SHP77 treated with DMSO at 0.1 percent for 48 hours (cell line): ENCODE measurements around the gene NDUFB11.

ENCODE experiments used
- DNase-seq: peaks from one replicate; lab custom pipeline; 2025; lab: John Stamatoyannopoulos, UW

Gene NDUFB11

DNA sequence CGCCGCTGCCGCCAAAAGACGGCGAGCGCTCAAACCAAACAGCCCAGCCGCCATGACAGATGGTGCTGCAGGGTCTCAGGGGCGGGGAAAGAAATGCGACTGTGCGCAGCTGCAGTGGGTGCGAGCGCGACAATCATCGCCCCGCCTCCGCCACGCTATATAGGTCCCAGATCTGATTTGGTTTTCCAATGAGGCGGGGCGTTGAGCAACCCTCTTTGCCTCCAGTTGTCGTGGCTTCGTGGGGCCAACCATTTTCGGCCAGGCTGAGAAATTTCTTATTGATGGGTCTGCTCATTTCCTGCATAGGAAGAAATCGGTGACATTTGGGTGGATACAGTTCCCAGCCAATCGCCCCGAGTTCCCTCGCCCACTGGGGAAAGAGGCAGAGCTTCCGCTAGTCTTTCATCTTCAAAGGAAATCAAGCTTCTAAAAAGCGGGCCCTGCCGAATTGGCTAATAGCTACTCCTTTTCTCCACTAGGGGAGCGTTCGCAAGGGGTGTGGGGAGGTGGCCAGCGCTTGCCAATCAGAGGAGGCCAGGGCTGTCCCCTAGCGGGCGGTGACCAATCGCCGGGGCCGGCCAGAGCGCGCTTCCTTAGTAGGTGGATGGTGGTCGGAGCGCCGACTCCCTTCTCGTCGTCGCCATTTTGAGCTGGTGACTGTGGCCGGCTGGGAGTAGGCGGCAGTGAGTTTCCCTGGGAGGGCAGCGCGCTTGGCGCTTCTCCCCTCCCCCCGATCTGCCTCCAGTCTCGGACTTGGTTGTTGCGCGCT is at the start of gene NDUFB11, which contains the start of gene RBM10:
TSS of gene NDUFB11 (minus strand) at position 77 of the 769 bp plus-strand sequence. CDS start at position 54, 23 bp downstream.
TSS of gene RBM10 (plus strand) at position 596 of the 769 bp plus-strand sequence. CDS start 2,261 bp downstream, outside the sequence.
- peak; percentile 59 for DNase-seq

DNA sequence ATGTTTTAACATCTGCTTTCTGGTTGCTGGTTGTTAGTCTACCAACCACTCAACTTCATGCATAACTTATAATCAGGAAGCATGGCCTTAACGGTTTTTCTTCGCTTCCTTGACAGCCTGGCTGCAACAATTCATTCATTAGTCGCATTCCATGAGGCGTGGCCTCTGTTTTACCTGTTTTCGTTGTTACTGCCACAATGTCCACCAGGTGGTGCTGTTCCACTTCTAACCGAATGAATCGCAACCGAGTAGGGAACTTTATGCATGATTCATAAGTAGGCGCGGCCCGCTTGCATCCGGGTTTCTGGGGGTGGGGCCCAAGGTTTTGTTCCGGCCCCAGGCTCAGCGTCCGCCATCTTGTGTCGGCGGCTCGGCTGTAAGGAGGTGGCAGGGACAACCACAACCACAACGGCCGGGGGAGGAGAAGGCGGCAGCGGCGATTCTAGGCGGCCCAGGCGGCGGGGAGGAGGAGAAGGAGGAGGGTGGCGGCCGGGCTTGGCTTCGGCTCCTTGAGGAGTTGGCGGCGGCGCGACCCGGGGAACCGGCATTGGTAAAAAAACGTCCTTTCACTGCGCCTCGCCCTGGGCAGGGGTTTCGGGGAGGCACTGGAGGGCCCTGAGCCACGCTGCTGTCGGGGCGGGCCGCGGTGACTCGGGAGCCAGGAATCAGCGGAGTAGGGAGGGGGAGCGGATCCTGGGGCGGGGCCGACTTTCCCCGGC is 49.1 kb upstream of the NDUFB11 start, which contains the start of gene UBA1:
TSS of gene UBA1 (plus strand) at position 355 of the 719 bp plus-strand sequence. CDS start 4,974 bp downstream, outside the sequence.
- DNase-seq: peak; percentile 75

DNA sequence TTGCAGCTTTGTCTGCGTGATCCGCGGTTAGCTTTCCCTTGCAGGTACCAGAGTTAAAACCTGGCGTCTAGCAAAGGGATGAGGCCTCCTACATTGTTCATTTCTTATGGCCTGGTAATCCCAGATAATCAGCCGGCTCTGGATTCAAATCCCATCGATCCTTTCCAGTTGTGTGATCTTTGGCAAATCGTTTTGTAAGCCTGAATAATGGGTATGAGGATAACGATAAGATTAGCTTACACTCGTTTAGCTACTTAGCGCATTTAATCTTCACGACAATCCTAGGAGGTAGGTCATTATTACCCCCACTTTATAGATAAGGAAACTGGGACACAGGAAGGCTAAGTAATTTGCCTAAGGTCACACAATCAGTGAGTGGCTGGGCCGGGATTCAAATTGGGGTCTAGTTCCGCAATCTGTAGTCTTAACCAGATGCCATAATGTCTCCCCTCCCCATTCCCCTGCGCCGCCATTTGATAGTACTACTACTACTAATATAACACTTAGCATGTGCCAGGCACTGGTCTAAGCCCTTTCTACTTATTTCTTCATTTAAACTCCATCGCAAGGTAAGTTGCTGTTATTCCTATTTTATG is 47.4 kb upstream of the NDUFB11 start:
- DNase-seq: peak; percentile 42

DNA sequence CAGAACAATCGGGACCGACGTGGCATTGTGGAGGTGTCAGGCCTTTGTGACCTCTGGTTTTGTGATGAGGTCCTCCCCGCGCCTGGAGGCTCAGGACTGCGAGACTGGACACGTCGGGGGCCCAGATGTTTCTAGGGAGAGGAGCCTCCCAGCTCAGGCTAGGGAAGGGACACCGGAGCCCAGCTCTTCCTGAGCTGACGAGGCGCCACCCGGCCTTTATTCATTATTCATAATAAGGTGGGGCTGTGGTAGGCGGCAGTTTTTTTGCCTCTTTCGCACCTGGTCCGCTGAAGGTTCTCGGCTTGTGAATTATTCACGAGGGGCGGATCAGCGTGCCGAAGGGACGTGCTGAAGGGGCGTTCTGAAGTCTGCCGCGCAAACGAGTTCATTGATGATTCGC is 46.8 kb upstream of the NDUFB11 start:
- DNase-seq: peak; percentile 42

DNA sequence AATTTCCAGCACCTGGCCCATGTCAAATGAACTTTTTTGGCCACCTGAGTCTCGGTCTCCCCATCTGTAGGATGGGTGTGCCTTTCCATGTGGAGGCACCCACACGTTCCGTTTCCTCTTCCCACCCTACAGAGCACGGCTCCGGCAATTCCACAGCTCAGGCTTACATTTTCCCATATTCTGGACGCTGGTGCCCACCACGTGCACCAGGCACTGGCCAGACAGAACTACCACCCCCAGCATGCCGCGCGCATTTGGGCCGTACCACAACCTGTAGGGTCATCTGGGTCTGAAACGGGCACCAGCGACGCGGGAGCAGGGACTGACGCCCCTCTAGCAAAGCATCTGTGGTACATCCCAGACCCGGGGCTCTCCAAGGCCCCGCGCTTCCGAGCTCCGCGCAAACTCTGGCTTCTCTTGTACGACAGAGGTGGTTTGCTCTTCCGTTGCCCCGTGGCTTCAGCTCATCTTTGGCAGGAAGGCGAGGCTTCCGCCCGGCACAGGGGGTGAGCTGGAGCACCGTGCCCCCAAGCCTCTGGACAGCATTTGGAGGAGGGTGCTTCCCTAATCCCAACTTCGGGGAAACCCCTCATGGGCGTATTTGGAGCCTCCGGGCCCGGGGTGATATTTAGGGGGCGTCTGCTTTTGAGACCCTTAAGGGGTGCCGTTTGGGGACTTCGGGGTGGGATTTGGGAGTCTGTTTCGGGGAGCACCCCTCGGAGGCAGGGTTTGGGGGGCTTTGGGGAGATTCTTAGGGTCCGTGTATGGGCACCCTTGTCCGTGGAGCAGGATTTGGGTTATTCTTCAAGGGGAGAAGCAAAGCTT is 46.2 kb upstream of the NDUFB11 start:
- DNase-seq: peak; percentile 76

DNA sequence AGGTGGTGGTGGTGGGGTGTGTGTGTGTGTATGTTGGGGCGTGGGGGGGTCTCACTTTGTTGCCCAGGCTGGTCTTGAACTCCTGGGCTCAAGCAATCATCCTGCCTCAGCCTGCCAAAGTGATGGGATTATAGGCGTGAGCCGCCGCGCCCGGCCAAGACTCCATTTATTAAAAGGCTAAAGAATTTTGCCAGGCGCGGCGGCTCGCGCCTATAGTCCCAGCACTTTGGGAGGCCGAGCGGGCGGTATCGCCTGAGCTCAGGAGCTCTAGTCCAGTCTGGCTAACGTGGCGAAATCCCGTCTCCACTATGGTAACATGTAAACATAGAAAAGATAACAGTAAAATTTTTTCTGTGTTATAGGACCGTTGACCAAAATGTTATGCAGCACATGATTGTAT is 45.4 kb upstream of the NDUFB11 start:
- no peak for DNase-seq

DNA sequence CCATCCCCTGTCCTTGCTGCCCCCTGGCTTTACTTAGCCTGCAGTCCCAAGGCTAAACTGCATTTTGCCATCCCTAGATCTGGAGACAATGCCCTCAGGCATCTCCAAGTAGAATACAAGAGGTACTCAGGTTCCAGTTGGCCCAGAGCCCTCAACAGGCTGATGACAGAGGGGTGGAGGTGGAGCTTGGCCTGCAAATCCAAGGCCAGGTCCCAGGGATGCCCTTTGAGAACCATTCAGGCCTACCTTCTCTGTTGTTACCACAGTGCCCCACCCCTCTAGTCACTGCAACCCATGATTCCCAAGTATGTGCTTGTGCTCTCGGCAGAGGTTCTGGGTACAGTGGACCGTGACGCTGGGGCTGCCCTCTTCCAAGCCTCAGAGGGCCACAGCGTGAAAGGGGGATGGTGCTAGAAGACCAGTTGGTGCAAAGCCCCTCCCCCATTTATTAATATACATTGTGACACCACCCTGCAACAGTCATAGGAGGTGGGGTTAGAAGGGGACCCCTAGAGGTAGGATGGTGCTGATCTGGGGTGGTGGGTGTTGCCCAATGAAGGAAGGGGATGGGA is 42.7 kb upstream of the NDUFB11 start:
- DNase-seq: no peak

DNA sequence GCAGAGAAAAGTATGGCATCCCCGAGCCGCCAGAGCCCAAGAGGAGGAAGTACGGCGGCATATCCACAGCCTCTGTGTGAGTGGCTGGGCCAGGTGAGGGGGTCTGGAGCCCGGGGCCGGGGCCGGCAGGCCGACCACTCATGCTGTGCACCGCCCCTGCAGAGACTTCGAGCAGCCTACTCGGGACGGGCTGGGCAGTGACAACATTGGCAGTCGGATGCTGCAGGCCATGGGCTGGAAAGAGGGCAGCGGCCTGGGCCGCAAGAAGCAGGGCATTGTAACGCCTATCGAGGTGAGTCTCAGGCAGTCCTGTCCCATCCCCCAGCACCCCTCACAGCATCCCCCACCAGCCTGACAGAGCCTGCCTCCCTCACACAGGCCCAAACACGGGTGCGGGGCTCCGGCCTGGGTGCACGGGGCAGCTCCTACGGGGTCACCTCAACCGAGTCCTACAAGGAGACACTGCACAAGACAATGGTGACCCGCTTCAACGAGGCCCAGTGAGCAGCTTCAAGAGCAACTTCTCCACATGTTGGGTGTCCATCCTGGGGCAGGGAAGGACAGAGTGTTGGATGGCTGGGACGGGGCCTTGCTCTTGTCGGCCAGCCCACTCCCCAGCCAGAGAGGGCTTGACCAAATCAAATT is 41.7 kb upstream of the NDUFB11 start:
- DNase-seq: no peak

DNA sequence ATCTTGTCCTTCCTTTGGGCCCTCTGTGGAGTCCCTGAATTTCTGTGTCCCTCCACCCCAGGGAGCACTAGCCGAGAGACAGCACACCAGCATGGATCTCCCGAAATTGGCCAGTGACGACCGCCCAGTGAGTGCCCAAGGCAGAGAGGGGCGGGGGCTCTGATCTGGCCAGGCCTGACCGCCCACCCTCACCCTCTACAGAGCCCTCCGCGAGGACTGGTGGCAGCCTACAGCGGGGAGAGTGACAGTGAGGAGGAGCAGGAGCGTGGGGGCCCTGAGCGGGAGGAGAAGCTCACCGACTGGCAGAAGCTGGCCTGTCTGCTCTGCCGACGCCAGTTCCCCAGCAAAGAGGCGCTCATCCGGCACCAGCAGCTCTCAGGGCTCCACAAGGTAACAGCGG is 40.7 kb upstream of the NDUFB11 start:
- DNase-seq: no peak

DNA sequence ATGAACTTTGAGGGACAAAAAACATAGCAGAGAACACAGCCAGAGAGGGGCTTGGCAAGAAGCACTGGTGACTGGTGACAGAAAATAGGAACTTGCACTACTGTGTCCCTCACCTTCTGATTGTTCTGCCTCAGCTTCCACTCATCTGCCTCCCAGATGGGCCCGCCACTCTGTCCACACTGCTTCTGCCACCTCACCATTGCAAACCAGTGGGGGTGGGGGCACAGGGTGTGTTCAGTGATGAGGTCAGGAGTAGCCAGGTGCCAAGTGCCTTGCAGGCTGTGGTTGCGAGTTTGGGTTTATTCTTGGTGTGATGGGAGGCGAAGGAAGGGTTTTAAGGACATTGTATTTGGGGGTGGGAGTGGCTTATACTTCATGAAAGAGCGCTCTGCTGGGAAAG is 40.0 kb upstream of the NDUFB11 start:
- no peak for DNase-seq

DNA sequence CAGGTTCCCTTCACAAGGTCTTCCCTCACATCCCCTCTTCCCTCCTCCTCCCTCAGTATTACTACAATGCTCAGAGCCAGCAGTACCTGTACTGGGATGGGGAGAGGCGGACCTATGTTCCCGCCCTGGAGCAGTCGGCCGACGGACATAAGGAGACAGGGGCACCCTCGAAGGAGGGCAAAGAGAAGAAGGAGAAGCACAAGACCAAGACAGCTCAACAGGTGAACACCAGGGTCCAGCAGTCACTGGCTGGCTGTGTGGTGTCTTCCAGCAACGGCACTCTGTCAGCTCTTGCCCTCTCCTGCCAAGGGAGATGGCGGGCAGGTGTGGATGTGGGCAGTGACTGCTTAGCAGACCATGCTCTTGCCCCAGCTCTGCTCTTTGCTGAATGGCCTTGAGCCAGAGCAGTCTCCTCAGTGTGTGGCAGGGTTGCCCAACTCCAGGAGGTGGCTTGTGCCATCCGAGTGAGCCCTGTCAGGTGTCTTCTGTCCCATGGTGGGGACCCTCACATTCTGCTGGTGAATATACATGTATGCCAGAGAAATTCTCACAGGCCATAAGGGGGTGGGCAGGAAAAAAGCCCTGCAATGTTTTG is 37.7 kb upstream of the NDUFB11 start:
- no peak for DNase-seq

DNA sequence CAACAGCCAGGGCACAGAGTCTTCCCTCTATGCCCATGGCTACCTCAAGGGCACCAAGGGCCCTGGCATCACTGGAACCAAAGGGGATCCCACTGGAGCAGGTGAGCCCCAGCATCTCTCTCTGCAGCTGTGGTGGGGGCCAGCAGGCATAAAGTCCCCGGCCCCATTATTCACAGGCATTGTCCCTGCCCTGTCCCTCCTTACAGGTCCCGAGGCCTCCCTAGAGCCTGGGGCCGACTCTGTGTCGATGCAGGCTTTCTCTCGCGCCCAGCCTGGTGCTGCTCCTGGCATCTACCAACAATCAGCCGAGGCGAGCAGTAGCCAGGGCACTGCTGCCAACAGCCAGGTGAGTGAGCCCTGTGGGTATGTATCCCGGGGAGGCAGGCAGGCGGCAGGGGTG is 36.8 kb upstream of the NDUFB11 start:
- DNase-seq: no peak

DNA sequence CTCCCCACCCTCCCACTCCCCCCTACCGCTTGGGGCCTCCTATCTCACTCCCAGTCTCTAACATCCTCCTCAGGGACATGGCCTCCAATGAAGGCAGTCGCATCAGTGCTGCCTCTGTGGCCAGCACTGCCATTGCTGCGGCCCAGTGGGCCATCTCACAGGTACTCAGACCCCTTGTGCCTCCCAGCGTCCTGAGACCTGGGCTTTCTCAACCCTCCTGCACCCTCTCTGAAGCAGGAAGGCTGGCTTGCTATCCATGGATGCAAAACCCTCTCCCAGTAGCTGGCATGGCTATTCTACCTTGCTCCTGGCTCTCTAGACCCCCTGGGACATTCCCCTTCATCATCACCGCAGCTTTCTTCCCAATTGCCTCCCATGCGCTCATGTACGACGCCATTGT is 35.8 kb upstream of the NDUFB11 start:
- DNase-seq: no peak

DNA sequence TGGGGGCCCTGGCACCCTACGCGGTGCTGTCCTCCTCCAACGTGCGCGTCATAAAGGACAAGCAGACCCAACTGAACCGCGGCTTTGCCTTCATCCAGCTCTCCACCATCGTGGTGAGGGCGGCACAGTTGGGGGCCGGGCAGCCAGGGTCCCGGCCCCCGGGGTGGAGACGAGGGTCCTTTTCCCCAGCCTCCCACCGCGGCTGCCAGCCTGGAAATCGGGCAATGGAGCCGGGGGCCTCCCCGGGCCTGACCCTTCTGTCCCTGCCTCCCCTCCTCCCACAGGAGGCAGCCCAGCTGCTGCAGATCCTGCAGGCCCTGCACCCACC is 35.4 kb upstream of the NDUFB11 start:
- DNase-seq: no peak

DNA sequence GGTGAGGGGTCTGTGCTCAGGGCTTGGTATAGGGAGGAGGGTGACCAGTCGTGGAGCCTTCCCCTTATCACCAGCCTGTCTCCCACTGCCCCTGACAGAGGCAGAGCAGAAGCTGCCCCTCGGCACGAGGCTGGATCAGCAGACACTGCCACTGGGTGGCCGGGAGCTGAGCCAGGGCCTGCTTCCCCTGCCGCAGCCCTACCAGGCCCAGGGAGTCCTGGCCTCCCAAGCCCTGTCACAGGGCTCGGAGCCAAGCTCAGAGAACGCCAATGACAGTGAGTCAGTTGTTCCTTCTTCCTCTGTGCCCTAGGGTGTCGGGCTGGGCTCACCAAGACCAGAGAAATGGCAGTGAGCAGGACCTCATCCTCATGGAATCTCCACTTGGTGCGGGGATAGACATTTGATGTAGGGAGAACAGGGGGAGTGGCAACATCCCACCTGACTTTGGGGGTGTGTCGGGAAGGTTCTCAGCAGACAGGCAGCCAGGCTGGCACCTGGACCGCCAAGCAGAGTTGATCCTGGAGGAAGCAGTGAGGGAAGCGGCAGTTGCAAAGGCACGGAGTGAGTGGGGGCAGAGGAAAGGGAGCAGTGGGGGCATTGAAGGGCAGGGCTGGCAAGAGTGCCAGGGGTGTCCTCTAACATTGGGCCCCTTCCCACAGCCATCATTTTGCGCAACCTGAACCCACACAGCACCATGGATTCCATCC is 34.9 kb upstream of the NDUFB11 start:
- no peak for DNase-seq

DNA sequence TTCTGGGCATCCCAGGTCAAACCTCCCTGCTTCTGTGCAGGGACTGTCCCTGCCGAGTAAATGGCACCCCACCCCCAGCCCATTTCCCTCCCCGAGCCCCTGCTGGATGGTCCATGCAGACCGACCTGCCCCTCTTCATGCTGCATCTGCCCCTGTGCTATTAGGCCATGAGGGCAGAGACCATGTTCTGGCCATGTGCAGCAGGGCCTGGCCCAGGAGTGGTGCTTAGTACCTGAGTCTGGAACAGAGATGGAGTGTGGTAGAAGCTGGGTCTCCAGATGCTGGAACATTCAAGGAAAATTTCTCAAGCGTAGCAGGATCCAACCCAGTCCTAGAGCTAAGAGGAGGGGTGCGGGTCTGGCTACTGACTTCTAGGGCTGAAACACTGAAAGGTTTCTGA is 33.8 kb upstream of the NDUFB11 start:
- DNase-seq: no peak

DNA sequence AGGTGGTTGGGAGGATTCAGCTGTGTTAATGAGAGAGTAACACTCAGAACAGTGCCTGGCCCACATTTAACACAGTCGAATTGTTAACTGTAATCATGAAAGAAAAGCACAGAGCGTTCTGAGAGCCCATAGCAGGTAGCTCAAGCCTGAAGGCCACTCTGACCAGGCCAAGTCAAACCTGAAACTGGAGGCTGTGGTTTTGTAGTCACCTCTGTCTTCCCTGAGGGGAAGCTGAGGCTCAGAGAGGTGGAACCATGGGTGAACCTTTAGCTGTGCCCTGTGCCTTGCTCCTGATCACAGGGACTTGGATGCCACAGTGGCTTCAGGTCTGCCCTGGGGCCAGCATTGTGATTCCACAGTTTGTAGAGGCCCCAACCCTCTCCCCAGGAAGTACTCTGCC is 32.6 kb upstream of the NDUFB11 start:
- no peak for DNase-seq

DNA sequence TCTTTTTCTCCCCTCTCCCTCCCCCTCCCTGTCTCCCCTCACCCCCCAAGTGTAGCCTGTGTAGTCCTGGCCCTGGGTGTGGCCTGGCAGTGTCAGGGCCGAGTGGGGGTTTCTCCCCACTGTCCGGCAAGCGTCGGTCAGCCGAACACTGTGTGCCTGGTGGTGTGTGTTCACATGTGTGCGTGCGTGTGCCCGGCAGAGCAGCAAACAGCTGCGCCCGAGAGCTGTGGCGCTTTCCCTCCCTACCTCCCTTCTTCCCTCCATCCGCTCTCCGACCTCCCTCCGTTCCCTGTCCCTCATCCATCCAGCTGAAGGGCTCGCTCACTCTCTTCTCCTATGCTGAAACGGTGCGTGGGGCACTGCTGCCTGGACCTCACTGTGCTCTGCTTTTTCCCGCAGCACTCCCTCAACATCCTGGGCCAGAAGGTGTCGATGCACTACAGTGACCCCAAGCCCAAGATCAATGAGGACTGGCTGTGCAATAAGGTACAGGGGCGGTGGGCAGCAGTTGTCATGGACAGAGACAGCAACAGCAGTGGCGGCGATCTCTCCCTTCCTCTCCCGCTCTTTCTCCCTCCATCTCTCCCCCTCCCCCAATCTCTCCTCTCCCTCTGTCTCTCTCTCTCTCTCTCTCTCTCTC is 31.7 kb upstream of the NDUFB11 start:
- no peak for DNase-seq

DNA sequence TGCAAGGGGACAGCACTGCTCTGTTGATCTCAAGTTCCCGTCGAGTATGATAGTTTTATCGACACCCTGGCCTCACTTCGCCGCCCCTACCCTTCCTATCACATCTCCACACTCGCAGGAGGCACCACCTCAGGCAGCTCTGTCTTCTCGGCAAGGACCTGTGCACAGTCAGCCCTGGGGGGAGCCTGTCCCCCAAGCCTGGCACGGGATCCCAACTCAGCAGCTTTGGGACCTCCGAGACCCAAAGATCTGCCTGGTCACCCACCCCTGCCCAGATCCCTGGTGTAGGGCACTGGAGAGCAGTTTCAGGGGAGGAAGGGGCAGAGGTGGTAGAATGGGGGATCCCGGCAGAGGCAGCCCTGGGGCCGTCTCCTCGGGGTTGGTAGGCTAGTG is 31.1 kb upstream of the NDUFB11 start:
- DNase-seq: no peak
